Mononuclear cell (primary cell): ENCODE measurements around the gene CLCN1. TPM values are rescaled to one million over a fixed set of nuclear protein-coding genes. Genes with fewer than 3 reads are reported as not detected.

ENCODE experiments used
- H3K27me3 ChIP-seq: 2 replicates; pipeline ENCODE4 v1.6.0; 2011; ENCODE audit warnings: low read length, control low read depth; ENCODE audit not compliant: insufficient read depth
- H3K4me1 ChIP-seq: 2 replicates; pipeline ENCODE4 v1.5.1; 2011; ENCODE audit warnings: mild to moderate bottlenecking, low read length, control low read depth; ENCODE audit not compliant: insufficient read depth
- H3K4me3 ChIP-seq: 2 replicates; pipeline ENCODE4 v1.5.1; 2011; ENCODE audit warnings: mild to moderate bottlenecking, low read length, moderate library complexity
- H3K9me3 ChIP-seq: 2 replicates; pipeline ENCODE4 v1.5.1; 2011; ENCODE audit warnings: low read depth, mild to moderate bottlenecking, control low read depth, low read length
- total RNA-seq: library from RNA; depleted of rRNA; stranded (reverse); fragments of >200 nt; gene quantifications from one replicate; pipeline ENCODE4 v1.2.3, GENCODE V29; 2012

Gene CLCN1
- 0.21 TPM for total RNA-seq

- Histone ChIP-seq H3K9me3 (no peaks in the 10 kb centered on the region), H3K4me3 (no peak within 1 kb of the TSS), H3K27me3 (no peaks in the 10 kb centered on the region), H3K4me1 (peaks cover 46% of the 10 kb centered on the region)
Observed at GRCh38 chr7:143315776-143316175, at the start of gene CLCN1. Gene CLCN1, plus strand, starts transcription at chr7:143316111. Its CDS starts 102 bp downstream, at chr7:143316213.

GRCh38 chr7:143269251-143269650, 46.7 kb upstream of the CLCN1 start:
- Histone ChIP-seq H3K4me1 (peaks cover 30% of the 10 kb centered on the region), H3K9me3 (no peaks in the 10 kb centered on the region), H3K4me3 (no peak overlapping the region), H3K27me3 (no peaks in the 10 kb centered on the region)

- H3K9me3 ChIP-seq, result no peaks in the 10 kb centered on the region
- H3K4me3 ChIP-seq, result no peak overlapping the region
- no peaks in the 10 kb centered on the region for H3K27me3 ChIP-seq
- H3K4me1 ChIP-seq, result peaks cover 12% of the 10 kb centered on the region
Observed at GRCh38 chr7:143271240-143271639, 44.7 kb upstream of the CLCN1 start.

GRCh38 chr7:143272871-143273270, 43.0 kb upstream of the CLCN1 start:
- Histone ChIP-seq H3K9me3 (no peaks in the 10 kb centered on the region), H3K4me3 (no peak overlapping the region), H3K4me1 (peaks cover 4% of the 10 kb centered on the region), H3K27me3 (no peaks in the 10 kb centered on the region)

- Histone ChIP-seq H3K4me3 (no peak overlapping the region), H3K4me1 (peaks cover 17% of the 10 kb centered on the region), H3K27me3 (no peaks in the 10 kb centered on the region), H3K9me3 (no peaks in the 10 kb centered on the region)
Observed at GRCh38 chr7:143279186-143280098, 36.5 kb upstream of the CLCN1 start.

GRCh38 chr7:143280160-143280559, 35.8 kb upstream of the CLCN1 start:
- H3K27me3 ChIP-seq, result no peaks in the 10 kb centered on the region
- peaks cover 17% of the 10 kb centered on the region for H3K4me1 ChIP-seq
- no peak overlapping the region for H3K4me3 ChIP-seq
- no peaks in the 10 kb centered on the region for H3K9me3 ChIP-seq

DNA sequence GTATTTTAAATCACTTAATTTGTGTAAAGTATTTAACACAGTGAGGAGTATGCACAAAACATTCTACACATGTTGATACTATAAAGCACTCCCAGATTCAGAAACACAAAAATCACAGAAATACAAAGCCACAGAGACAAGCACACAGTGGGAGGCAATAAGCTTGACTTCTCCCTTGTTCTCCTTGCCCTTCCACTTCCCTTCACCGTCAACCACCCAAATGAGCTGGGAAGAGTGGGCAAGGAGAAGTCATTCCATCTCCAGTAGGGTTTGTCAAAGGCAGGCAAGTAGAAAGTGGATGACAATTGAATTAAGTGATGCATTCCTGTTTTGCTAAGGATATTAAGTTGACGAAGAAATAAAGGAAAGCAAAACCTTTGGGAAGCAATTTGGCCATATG, 35.3 kb upstream of the CLCN1 start:
- Histone ChIP-seq H3K9me3 (no peaks in the 10 kb centered on the region), H3K4me1 (peaks cover 17% of the 10 kb centered on the region), H3K27me3 (no peaks in the 10 kb centered on the region), H3K4me3 (no peak overlapping the region)

- Histone ChIP-seq H3K9me3 (no peaks in the 10 kb centered on the region), H3K4me1 (peaks cover 17% of the 10 kb centered on the region), H3K27me3 (no peaks in the 10 kb centered on the region), H3K4me3 (no peak overlapping the region)
Observed at GRCh38 chr7:143281529-143281928, 34.4 kb upstream of the CLCN1 start.

- Histone ChIP-seq H3K27me3 (no peaks in the 10 kb centered on the region), H3K4me3 (no peak overlapping the region), H3K4me1 (peaks cover 19% of the 10 kb centered on the region), H3K9me3 (no peaks in the 10 kb centered on the region)
Observed at GRCh38 chr7:143282124-143282523, 33.8 kb upstream of the CLCN1 start.

- Histone ChIP-seq H3K4me1 (peaks cover 26% of the 10 kb centered on the region), H3K4me3 (no peak overlapping the region), H3K9me3 (no peaks in the 10 kb centered on the region), H3K27me3 (no peaks in the 10 kb centered on the region)
Observed at GRCh38 chr7:143283381-143283780, 32.5 kb upstream of the CLCN1 start.

- Histone ChIP-seq H3K27me3 (no peaks in the 10 kb centered on the region), H3K9me3 (no peaks in the 10 kb centered on the region), H3K4me1 (peaks cover 32% of the 10 kb centered on the region), H3K4me3 (no peak within 1 kb of the TSS)
Observed at GRCh38 chr7:143284591-143285469, 31.1 kb upstream of the CLCN1 start, which contains the start of gene TMEM139. Gene TMEM139, plus strand, starts transcription at chr7:143284958. Its CDS starts 1,000 bp downstream, at chr7:143285958.

- no peaks in the 10 kb centered on the region for H3K9me3 ChIP-seq
Observed at GRCh38 chr7:143285470-143285778, 30.5 kb upstream of the CLCN1 start.

DNA sequence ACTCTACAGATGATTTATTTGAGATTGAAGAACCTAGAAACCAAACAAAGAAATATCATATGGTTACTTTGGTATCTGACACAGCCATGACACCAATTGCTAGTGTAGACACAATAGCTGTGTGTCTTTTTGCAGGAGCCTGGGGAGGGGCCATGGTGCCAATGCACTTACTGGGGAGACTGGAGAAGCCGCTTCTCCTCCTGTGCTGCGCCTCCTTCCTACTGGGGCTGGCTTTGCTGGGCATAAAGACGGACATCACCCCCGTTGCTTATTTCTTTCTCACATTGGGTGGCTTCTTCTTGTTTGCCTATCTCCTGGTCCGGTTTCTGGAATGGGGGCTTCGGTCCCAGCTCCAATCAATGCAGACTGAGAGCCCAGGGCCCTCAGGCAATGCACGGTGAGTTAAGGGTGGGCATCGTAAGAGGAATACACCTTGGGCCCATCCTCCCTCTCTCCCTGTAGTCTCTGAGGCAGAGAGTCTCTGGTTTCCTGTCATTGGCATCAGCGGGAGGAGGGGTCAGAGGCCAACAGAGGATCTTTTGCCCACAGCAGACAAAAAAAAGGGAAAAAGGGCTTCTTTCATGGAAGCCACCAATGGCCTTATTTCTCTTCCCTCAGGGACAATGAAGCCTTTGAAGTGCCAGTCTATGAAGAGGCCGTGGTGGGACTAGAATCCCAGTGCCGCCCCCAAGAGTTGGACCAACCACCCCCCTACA, 29.9 kb upstream of the CLCN1 start:
- Histone ChIP-seq H3K27me3 (no peaks in the 10 kb centered on the region), H3K9me3 (no peaks in the 10 kb centered on the region), H3K4me3 (no peak overlapping the region), H3K4me1 (peaks cover 42% of the 10 kb centered on the region)

More at GRCh38 chr7:143285470-143285778, 30.5 kb upstream of the CLCN1 start:
- Histone ChIP-seq H3K4me3 (no peak overlapping the region), H3K27me3 (no peaks in the 10 kb centered on the region), H3K4me1 (peaks cover 38% of the 10 kb centered on the region)

- Histone ChIP-seq H3K9me3 (no peaks in the 10 kb centered on the region), H3K4me1 (peaks cover 42% of the 10 kb centered on the region), H3K27me3 (no peaks in the 10 kb centered on the region), H3K4me3 (no peak overlapping the region)
Observed at GRCh38 chr7:143286522-143286890, 29.4 kb upstream of the CLCN1 start.
